Cardiac fibroblast (primary cell): ENCODE measurements around the gene BIRC6.
A peak's percentile ranks its signal among the peaks of the same experiment; 100 is the strongest.
"Not testable (repeated sequence)": the region's sequence is repeated elsewhere in the genome, so short reads cannot be mapped to it uniquely, and the experiment has no call there.

Source experiments
- DNase-seq, 2 donors: peaks; one replicate each; pipeline versions ENCODE4 v3.0.0 to v3.0.0-alpha.2; 2010; ENCODE audit warnings: low read depth in 2 of 2
- H3K4me3 ChIP-seq, 2 donors: replicated peaks in 1 of 2; 1 replicate in 1 of 2; 2 replicates in 1 of 2; pipeline ENCODE4 v1.5.1; 2011; ENCODE audit warnings: low read depth in 2 of 2, low read length in 2 of 2, mild to moderate bottlenecking in 2 of 2, moderate library complexity in 1 of 2
- CTCF ChIP-seq: IDR thresholded peaks from one replicate; pipeline ENCODE4 v1.5.1; 2011; ENCODE audit warnings: low read depth, mild to moderate bottlenecking, low read length, inconsistent platforms

BIRC6 gene

GRCh38 chr2:32355976-32356680 lies 695 bp upstream of the BIRC6 start:
- DNase-seq, result no peak
- no peak for TF ChIP-seq CTCF
- peak overlapping the region; percentile 78 to 97 for H3K4me3 ChIP-seq

GRCh38 chr2:32357318-32358110 lies 691 bp downstream of the BIRC6 start:
- no peak for TF ChIP-seq CTCF

GRCh38 chr2:32358111-32358482 lies 1.3 kb downstream of the BIRC6 start:
- DNase-seq, result peak in 1 of 2 donors; percentile 32
- TF ChIP-seq CTCF, result no peak
- H3K4me3 ChIP-seq, result peak overlapping the region; percentile 91 to 97

More at GRCh38 chr2:32357318-32358110, 691 bp downstream of the BIRC6 start:
- peak overlapping the region; percentile 91 to 97 for H3K4me3 ChIP-seq
- DNase-seq, result peak; percentile 38 to 52

GRCh38 chr2:32360416-32360815 lies 3.6 kb downstream of the BIRC6 start:
- no peak for TF ChIP-seq CTCF
- peak in 1 of 2 donors; percentile 59 for DNase-seq
- H3K4me3 ChIP-seq, result no peak overlapping the region

- DNase-seq, H3K4me3 ChIP-seq: not testable (repeated sequence)
Observed at GRCh38 chr2:32362997-32363396, 6.2 kb downstream of the BIRC6 start.

- no peak for DNase-seq
- TF ChIP-seq CTCF, result no peak
- no peak overlapping the region for H3K4me3 ChIP-seq
Observed at GRCh38 chr2:32363597-32363996, 6.8 kb downstream of the BIRC6 start.

GRCh38 chr2:32364290-32364689 lies 7.5 kb downstream of the BIRC6 start:
- not testable (repeated sequence) for DNase-seq

GRCh38 chr2:32365679-32366078 lies 8.9 kb downstream of the BIRC6 start:
- not testable (repeated sequence) for DNase-seq, H3K4me3 ChIP-seq

More at GRCh38 chr2:32364290-32364689, 7.5 kb downstream of the BIRC6 start:
- not testable (repeated sequence) for H3K4me3 ChIP-seq
